ENCODE results near the gene TNNC2. TPM values are rescaled to one million over a fixed set of nuclear protein-coding genes. Genes with fewer than 3 reads are reported as not detected.

The TNNC2 gene
- polyA plus RNA-seq, 3 donors, result 0.71 to 1.2 (median 1.0) TPM

DNA sequence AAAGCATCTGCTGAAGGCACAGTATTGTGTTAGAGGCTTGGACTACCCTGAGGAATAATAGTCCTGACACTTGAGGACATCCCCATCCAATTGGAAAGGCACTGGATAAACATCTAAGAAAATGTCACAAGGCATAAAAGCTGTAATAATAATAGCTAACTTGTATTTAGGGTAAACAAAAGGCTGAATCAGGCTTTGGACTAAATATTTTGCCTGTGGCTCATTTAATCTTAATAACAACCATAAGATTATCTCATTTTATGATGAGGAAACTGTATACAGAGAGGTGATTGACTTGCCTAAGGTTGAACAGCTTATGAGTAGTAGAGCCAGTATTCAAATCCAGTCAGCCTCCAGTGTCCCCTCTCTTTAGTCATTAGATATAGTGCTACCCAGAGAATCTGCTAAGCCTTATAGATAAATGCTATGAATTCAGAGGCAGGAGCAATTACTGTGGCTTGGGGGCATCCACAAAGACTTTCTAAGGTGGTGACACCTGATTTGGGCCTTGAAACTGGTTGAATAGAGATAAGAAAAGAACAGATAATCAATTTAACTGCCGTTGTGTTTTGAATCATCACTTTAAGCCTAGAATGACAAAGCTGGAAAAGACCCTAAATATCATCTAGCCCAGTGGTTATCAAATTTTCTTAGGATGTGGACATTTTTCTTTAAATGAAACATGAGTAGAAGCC is 46.4 kb upstream of the TNNC2 start:
- TF ChIP-seq, protein P1, sequence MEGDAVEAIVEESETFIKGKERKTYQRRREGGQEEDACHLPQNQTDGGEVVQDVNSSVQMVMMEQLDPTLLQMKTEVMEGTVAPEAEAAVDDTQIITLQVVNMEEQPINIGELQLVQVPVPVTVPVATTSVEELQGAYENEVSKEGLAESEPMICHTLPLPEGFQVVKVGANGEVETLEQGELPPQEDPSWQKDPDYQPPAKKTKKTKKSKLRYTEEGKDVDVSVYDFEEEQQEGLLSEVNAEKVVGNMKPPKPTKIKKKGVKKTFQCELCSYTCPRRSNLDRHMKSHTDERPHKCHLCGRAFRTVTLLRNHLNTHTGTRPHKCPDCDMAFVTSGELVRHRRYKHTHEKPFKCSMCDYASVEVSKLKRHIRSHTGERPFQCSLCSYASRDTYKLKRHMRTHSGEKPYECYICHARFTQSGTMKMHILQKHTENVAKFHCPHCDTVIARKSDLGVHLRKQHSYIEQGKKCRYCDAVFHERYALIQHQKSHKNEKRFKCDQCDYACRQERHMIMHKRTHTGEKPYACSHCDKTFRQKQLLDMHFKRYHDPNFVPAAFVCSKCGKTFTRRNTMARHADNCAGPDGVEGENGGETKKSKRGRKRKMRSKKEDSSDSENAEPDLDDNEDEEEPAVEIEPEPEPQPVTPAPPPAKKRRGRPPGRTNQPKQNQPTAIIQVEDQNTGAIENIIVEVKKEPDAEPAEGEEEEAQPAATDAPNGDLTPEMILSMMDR (IDR thresholded peaks at IDR 0.05), result no peak
- Histone ChIP-seq H3K4me3 (replicated peaks in 1 of 3; ENCODE audit: low read depth in 2 of 3, low read length in 3 of 3) (no peak overlapping the region), H3K27ac (ENCODE audit: low read depth in 1 of 2, low read length in 2 of 2) (no peak overlapping the region), H3K9ac (ENCODE audit: insufficient read depth, low read length, poor library complexity, severe bottlenecking) (no peak overlapping the region), H3K27me3 (ENCODE audit: control insufficient read depth in 2 of 2, insufficient read depth in 2 of 2, low read length in 2 of 2) (no peaks in the 10 kb centered on the region), H3K4me1 (ENCODE audit: control insufficient read depth in 1 of 2, insufficient read depth in 2 of 2, low read length in 2 of 2) (no peaks in the 10 kb centered on the region), H3K9me3 (replicated peaks in 1 of 2; ENCODE audit: control insufficient read depth in 1 of 2, insufficient read depth in 1 of 2, low read length in 2 of 2) (no peaks in the 10 kb centered on the region), H3K4me2 (replicated peaks; ENCODE audit: extremely low read depth, low read length, poor library complexity, severe bottlenecking) (no peak overlapping the region), H3K79me2 (ENCODE audit: insufficient read depth, low read length) (no peaks in the 10 kb centered on the region), H3K36me3 (replicated peaks in 1 of 2; ENCODE audit: control insufficient read depth in 1 of 2, insufficient read depth in 2 of 2, low read length in 2 of 2) (peaks cover 21% of the 10 kb centered on the region in 2 donors), H4K20me1 (ENCODE audit: insufficient read depth, low read length) (no peaks in the 10 kb centered on the region), H2AFZ (ENCODE audit: insufficient read depth, low read depth, low read length, poor library complexity, severe bottlenecking) (no peak overlapping the region)
- no peak for DNase-seq
- H3K27ac Mint-ChIP-seq, result no peak overlapping the region
- H3K36me3 Mint-ChIP-seq, result peaks cover 33 to 38% of the 10 kb centered on the region in 2 donors
- no peaks in the 10 kb centered on the region for H3K27me3 Mint-ChIP-seq (ENCODE audit: low read depth in 3 of 3)
- no peaks in the 10 kb centered on the region for H3K9me3 Mint-ChIP-seq
- no peak overlapping the region for H3K4me3 Mint-ChIP-seq
- intact Hi-C loops (cut with micrococcal nuclease), result no loop called here
- no peaks in the 10 kb centered on the region for H3K4me1 Mint-ChIP-seq
- no CpG with 5 or more reads among the region's 1 CpG for WGBS (ENCODE audit: insufficient coverage)

DNA sequence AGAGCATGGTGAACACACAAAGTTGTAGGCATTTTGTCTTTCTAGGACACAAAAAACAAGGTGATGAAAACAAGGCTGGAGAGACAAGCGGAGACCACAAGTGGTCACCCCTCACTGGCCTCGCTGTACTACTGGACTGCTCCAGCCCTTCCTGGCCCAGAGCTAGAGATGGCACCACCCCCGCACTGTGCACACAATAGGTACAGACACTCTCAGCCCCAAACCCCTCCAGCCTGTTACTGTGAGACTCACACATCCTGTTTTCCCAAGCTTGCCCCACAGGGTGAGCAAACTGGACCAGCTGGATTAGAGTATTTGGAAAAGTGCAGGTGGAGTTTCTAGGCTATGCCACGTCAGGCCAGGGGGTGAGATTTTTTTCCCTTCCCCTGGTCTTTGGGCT is 45.5 kb upstream of the TNNC2 start:
- intact Hi-C loops (cut with micrococcal nuclease), result no loop called here
- Mint-ChIP-seq H3K4me3 (no peak overlapping the region), H3K9me3 (no peaks in the 10 kb centered on the region), H3K36me3 (peaks cover 24 to 28% of the 10 kb centered on the region in 2 donors), H3K4me1 (no peaks in the 10 kb centered on the region), H3K27ac (no peak overlapping the region), H3K27me3 (ENCODE audit: low read depth in 3 of 3) (no peaks in the 10 kb centered on the region)
- Histone ChIP-seq H3K9ac (ENCODE audit: insufficient read depth, low read length, poor library complexity, severe bottlenecking) (no peak overlapping the region), H3K4me1 (ENCODE audit: control insufficient read depth in 1 of 2, insufficient read depth in 2 of 2, low read length in 2 of 2) (no peaks in the 10 kb centered on the region), H3K36me3 (replicated peaks in 1 of 2; ENCODE audit: control insufficient read depth in 1 of 2, insufficient read depth in 2 of 2, low read length in 2 of 2) (peaks cover 12% of the 10 kb centered on the region in 2 donors), H3K9me3 (replicated peaks in 1 of 2; ENCODE audit: control insufficient read depth in 1 of 2, insufficient read depth in 1 of 2, low read length in 2 of 2) (no peaks in the 10 kb centered on the region), H3K27ac (ENCODE audit: low read depth in 1 of 2, low read length in 2 of 2) (no peak overlapping the region), H3K4me3 (replicated peaks in 1 of 3; ENCODE audit: low read depth in 2 of 3, low read length in 3 of 3) (no peak overlapping the region), H3K4me2 (replicated peaks; ENCODE audit: extremely low read depth, low read length, poor library complexity, severe bottlenecking) (no peak overlapping the region), H2AFZ (ENCODE audit: insufficient read depth, low read depth, low read length, poor library complexity, severe bottlenecking) (no peak overlapping the region), H3K27me3 (ENCODE audit: control insufficient read depth in 2 of 2, insufficient read depth in 2 of 2, low read length in 2 of 2) (no peaks in the 10 kb centered on the region), H4K20me1 (ENCODE audit: insufficient read depth, low read length) (no peaks in the 10 kb centered on the region), H3K79me2 (ENCODE audit: insufficient read depth, low read length) (no peaks in the 10 kb centered on the region)
- TF ChIP-seq, protein P1 (IDR thresholded peaks at IDR 0.05), result no peak
- WGBS (ENCODE audit: insufficient coverage), result no CpG with 5 or more reads among the region's 4 CpGs
- no peak for DNase-seq
